Hepatocyte (in vitro differentiated cells): ENCODE measurements around the gene RSPRY1. TPM values are rescaled to one million over a fixed set of nuclear protein-coding genes. Genes with fewer than 3 reads are reported as not detected.

Source experiments
- DNase-seq: peaks from one replicate; pipeline ENCODE4 v3.0.0-alpha.2; 2016; ENCODE audit warnings: low spot score
- H2AFZ ChIP-seq: fragments of 200-600 bp; sonication (generic); 2 replicates; pipeline ENCODE4 v1.6.0; 2016; ENCODE audit warnings: antibody characterized with exemption, mild to moderate bottlenecking
- H3K27ac ChIP-seq: fragments of 200-600 bp; sonication (generic); 2 replicates; pipeline ENCODE4 v1.5.1; 2016; ENCODE audit warnings: mild to moderate bottlenecking
- H3K27me3 ChIP-seq: fragments of 200-600 bp; sonication (generic); 2 replicates; pipeline ENCODE4 v1.6.1; 2016
- H3K36me3 ChIP-seq: fragments of 200-600 bp; sonication (generic); replicated peaks from 2 replicates; pipeline ENCODE4 v1.5.1; 2016; ENCODE audit warnings: low read depth; ENCODE audit not compliant: insufficient read depth
- H3K4me1 ChIP-seq: fragments of 200-600 bp; sonication (generic); 2 replicates; pipeline ENCODE4 v1.5.1; 2016; ENCODE audit warnings: mild to moderate bottlenecking, moderate library complexity; ENCODE audit not compliant: insufficient read depth
- H3K4me2 ChIP-seq: fragments of 200-600 bp; sonication (generic); 2 replicates; pipeline ENCODE4 v1.6.0; 2016
- H3K4me3 ChIP-seq: fragments of 200-600 bp; sonication (generic); 2 replicates; pipeline ENCODE4 v1.5.1; 2016; ENCODE audit warnings: mild to moderate bottlenecking
- H3K79me2 ChIP-seq: fragments of 200-600 bp; sonication (generic); 2 replicates; pipeline ENCODE4 v1.6.0; 2017; ENCODE audit warnings: mild to moderate bottlenecking
- H3K9me2 ChIP-seq: fragments of 200-600 bp; sonication (generic); replicated peaks from 2 replicates; pipeline ENCODE4 v1.6.0; 2017; ENCODE audit warnings: mild to moderate bottlenecking; ENCODE audit not compliant: insufficient read depth
- H3K9me3 ChIP-seq: fragments of 200-600 bp; sonication (generic); 2 replicates; pipeline ENCODE4 v1.5.1; 2016; ENCODE audit warnings: low read depth, mild to moderate bottlenecking
- H4K20me1 ChIP-seq: fragments of 200-600 bp; sonication (generic); 2 replicates; pipeline ENCODE4 v1.6.0; 2016; ENCODE audit warnings: mild to moderate bottlenecking; ENCODE audit not compliant: insufficient read depth, poor library complexity, severe bottlenecking
- EZH2 ChIP-seq: fragments of 200-600 bp; sonication (generic); IDR thresholded peaks from 2 replicates; pipeline ENCODE4 v1.6.1; 2016; ENCODE audit warnings: antibody characterized with exemption, mild to moderate bottlenecking, borderline replicate concordance
- EZH2phosphoT487 ChIP-seq: fragments of 200-600 bp; sonication (generic); IDR thresholded peaks from one replicate; pipeline ENCODE4 v1.6.1; 2018; ENCODE audit warnings: antibody characterized with exemption, mild to moderate bottlenecking, low read depth, moderate library complexity; ENCODE audit not compliant: unreplicated experiment, severe bottlenecking
- WGBS: methylation state at CpG from one replicate; pipeline ENCODE4 v1.1.6; 2016; ENCODE audit warnings: low lambda C conversion rate; ENCODE audit errors: missing lambda C conversion rate; 5-methylcytosine and 5-hydroxymethylcytosine counted together
- polyA plus RNA-seq: library from polyadenylated mRNA; unstranded; fragments of >200 nt; fragmentation: Nextera tagmentation; extraction: Ambion mirVana; gene quantifications from 2 replicates; pipeline ENCODE4 v1.2.1, GENCODE V29; 2016
- total RNA-seq: library from RNA; depleted of rRNA; stranded (reverse); fragments of >200 nt; gene quantifications from 2 replicates; pipeline ENCODE4 v1.2.3, GENCODE V29; 2014
- TF ChIP-seq, protein P1 (sequence below): fragments of 200-600 bp; sonication (generic); IDR thresholded peaks from 2 replicates; pipeline ENCODE4 v1.5.1; 2016; ENCODE audit warnings: antibody characterized with exemption, mild to moderate bottlenecking; ENCODE audit not compliant: poor library complexity

Gene RSPRY1
- total and polyA plus RNA-seq, 2 experiments from 2014 or later, result 42.3 to 57.5 TPM

DNA sequence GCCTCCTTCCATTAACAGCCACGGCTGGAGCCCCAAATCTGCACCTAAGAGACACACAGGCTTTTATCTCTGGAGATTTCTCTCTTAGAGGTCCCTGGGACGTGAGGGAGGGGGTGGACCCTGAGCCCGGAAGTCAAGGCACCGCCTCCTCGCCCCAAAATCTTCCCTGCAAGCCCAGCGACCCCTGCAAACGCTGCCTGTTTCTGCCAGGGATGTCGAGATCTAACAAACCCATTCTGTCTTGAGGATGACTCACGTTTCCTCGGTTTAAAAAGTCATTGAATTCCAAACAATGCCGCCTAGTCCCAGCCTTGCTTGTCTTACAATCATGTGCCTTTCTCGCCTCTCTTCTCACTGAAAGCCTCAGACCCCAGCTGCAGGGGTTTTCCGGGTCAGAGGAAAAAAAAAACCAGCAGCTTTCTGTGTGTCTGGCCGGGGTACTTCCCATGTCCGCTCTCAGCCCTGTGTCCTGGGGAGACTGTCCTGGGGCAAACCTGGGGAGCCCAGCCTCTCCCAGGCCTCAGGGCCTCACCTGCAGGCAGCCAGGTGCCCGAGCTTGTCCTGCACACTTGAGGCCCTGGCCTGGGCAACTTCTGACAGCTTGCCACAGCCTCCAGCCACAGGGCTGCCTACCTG is 74.3 kb downstream of the RSPRY1 start:
- DNase-seq, result peak; percentile 65
- Histone ChIP-seq H3K4me1 (peaks cover 12% of the 10 kb centered on the region), H3K36me3 (no peaks in the 10 kb centered on the region), H2AFZ (no peak overlapping the region), H3K27me3 (no peaks in the 10 kb centered on the region), H3K79me2 (peaks cover 11% of the 10 kb centered on the region), H3K27ac (peak overlapping the region; percentile 85), H3K9me3 (no peaks in the 10 kb centered on the region), H4K20me1 (no peaks in the 10 kb centered on the region), H3K9me2 (no peaks in the 10 kb centered on the region), H3K4me2 (peak overlapping the region; percentile 56), H3K4me3 (no peak overlapping the region)
- WGBS, result 29% methylated on average over 16 of the region's 16 CpGs
- TF ChIP-seq, protein P1, sequence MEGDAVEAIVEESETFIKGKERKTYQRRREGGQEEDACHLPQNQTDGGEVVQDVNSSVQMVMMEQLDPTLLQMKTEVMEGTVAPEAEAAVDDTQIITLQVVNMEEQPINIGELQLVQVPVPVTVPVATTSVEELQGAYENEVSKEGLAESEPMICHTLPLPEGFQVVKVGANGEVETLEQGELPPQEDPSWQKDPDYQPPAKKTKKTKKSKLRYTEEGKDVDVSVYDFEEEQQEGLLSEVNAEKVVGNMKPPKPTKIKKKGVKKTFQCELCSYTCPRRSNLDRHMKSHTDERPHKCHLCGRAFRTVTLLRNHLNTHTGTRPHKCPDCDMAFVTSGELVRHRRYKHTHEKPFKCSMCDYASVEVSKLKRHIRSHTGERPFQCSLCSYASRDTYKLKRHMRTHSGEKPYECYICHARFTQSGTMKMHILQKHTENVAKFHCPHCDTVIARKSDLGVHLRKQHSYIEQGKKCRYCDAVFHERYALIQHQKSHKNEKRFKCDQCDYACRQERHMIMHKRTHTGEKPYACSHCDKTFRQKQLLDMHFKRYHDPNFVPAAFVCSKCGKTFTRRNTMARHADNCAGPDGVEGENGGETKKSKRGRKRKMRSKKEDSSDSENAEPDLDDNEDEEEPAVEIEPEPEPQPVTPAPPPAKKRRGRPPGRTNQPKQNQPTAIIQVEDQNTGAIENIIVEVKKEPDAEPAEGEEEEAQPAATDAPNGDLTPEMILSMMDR, result no peak
- TF ChIP-seq EZH2 (no peak), EZH2phosphoT487 (no peak)

DNA sequence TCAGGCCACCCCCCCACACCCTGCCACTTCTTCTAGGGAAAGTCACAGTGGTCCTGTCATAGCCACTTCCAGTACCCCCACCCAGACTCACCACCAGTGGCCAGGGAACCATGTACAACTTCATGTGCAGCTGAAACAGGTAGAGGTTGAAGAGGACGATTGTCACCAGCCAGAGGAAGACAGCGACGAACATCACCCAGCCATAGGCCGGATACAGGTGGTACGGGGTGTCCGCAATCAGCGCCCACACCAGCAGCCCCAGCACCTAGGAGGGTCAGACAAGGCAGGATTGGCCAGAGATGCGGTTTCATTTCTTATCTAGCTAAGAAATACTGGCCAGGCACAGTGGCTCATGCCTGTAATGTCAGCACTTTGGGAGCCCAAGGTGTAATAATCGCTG is 75.7 kb downstream of the RSPRY1 start:
- H2AFZ ChIP-seq, result no peak overlapping the region
- H3K36me3 ChIP-seq, result no peaks in the 10 kb centered on the region
- H3K4me3 ChIP-seq, result no peak overlapping the region
- no peaks in the 10 kb centered on the region for H3K27me3 ChIP-seq
- peaks cover 25% of the 10 kb centered on the region for H3K4me1 ChIP-seq
- H3K79me2 ChIP-seq, result peaks cover 13% of the 10 kb centered on the region
- TF ChIP-seq, protein P1, result no peak
- TF ChIP-seq EZH2 (no peak), EZH2phosphoT487 (no peak)
- peak overlapping the region; percentile 85 for H3K27ac ChIP-seq
- no peaks in the 10 kb centered on the region for H3K9me2 ChIP-seq
- H3K4me2 ChIP-seq, result no peak overlapping the region
- DNase-seq, result no peak
- 96% methylated on average over 9 of the region's 9 CpGs for WGBS
- H3K9me3 ChIP-seq, result no peaks in the 10 kb centered on the region
- H4K20me1 ChIP-seq, result no peaks in the 10 kb centered on the region

DNA sequence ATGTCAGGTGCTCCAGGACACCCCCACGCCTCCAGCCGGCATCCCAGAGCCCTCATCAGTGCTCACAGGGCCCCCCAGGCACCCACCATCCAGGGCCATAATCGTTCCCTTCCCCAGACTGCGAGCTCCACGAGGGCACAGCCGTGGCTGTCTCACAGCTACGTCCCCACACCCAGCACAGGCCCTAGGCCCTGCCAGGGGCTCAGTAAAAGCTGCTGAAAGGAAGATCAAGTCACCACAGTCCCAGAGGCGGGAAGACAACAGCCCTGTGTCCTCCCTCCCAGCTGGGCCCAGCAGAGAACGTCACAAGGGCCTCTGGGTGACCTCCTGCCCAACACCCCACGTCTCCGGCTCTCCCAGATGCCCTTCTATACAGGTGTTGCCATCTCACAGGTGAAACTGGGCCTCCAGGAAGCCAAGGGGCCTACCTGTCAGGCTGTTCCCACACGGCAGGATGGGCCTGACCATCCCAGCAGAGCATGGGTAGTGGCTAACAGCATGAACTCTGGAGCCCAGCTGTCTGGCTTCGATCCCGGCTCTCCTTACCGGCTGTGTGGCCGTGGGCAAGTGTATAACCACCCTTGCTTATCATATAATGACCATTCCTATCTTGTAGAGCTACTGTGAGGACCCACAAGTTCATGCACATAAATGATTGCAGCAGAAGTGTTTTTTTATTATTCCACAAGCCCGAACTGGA is 76.9 kb downstream of the RSPRY1 start:
- Histone ChIP-seq H4K20me1 (no peaks in the 10 kb centered on the region), H2AFZ (no peak overlapping the region), H3K27me3 (no peaks in the 10 kb centered on the region), H3K9me2 (no peaks in the 10 kb centered on the region), H3K4me2 (no peak overlapping the region), H3K4me1 (peaks cover 30% of the 10 kb centered on the region), H3K4me3 (no peak overlapping the region), H3K9me3 (no peaks in the 10 kb centered on the region), H3K36me3 (no peaks in the 10 kb centered on the region), H3K79me2 (peaks cover 23% of the 10 kb centered on the region), H3K27ac (no peak overlapping the region)
- 88% methylated on average over 17 of the region's 17 CpGs for WGBS
- no peak for DNase-seq
- TF ChIP-seq, protein P1, result no peak
- TF ChIP-seq EZH2phosphoT487, result no peak
- no peak for TF ChIP-seq EZH2
